ENCODE results near the gene DENND2C.

The DENND2C gene

GRCh38 chr1:114710360-114710759 lies 40.5 kb upstream of the DENND2C start:
- Histone ChIP-seq H3K4me1 (ENCODE audit: insufficient read depth, insufficient read length) (no peaks in the 10 kb centered on the region), H3K27me3 (ENCODE audit: insufficient read depth, insufficient read length) (no peaks in the 10 kb centered on the region), H3K4me3 (ENCODE audit: insufficient read length, low read depth) (no peak overlapping the region), H3K9me3 (ENCODE audit: insufficient read depth, low read length) (no peaks in the 10 kb centered on the region), H3K36me3 (ENCODE audit: insufficient read depth, insufficient read length, low read length) (peaks cover 93% of the 10 kb centered on the region), H3K9ac (ENCODE audit: insufficient read length, low read depth) (no peak overlapping the region)
- DNase-seq (ENCODE audit: low read depth, low spot score) = no peak
- no peak for TF ChIP-seq YY1 (IDR thresholded peaks at IDR 0.05; ENCODE audit: insufficient read depth, insufficient read length)
- no peak for TF ChIP-seq ZNF274 (IDR thresholded peaks at IDR 0.05; ENCODE audit: low read depth, low read length)
- no peak for TF ChIP-seq SUZ12 (IDR thresholded peaks at IDR 0.05; ENCODE audit: extremely low read depth, insufficient read depth, insufficient read length)

- Histone ChIP-seq H3K9me3 (ENCODE audit: insufficient read depth, low read length) (no peaks in the 10 kb centered on the region), H3K27me3 (ENCODE audit: insufficient read depth, insufficient read length) (no peaks in the 10 kb centered on the region), H3K36me3 (ENCODE audit: insufficient read depth, insufficient read length, low read length) (peaks cover 76% of the 10 kb centered on the region), H3K9ac (ENCODE audit: insufficient read length, low read depth) (no peak overlapping the region), H3K4me3 (ENCODE audit: insufficient read length, low read depth) (no peak overlapping the region), H3K4me1 (ENCODE audit: insufficient read depth, insufficient read length) (no peaks in the 10 kb centered on the region)
- DNase-seq (ENCODE audit: low read depth, low spot score) = no peak
- TF ChIP-seq YY1 (IDR thresholded peaks at IDR 0.05; ENCODE audit: insufficient read depth, insufficient read length) (no peak), ZNF274 (IDR thresholded peaks at IDR 0.05; ENCODE audit: low read depth, low read length) (no peak), SUZ12 (IDR thresholded peaks at IDR 0.05; ENCODE audit: extremely low read depth, insufficient read depth, insufficient read length) (no peak)
These were observed 37.8 kb upstream of the DENND2C start for GRCh38 chr1:114707604-114708003.

GRCh38 chr1:114703242-114703641 lies 33.4 kb upstream of the DENND2C start:
- Histone ChIP-seq H3K4me3 (ENCODE audit: insufficient read length, low read depth) (no peak overlapping the region), H3K4me1 (ENCODE audit: insufficient read depth, insufficient read length) (no peaks in the 10 kb centered on the region), H3K36me3 (ENCODE audit: insufficient read depth, insufficient read length, low read length) (peaks cover 37% of the 10 kb centered on the region), H3K27me3 (ENCODE audit: insufficient read depth, insufficient read length) (no peaks in the 10 kb centered on the region), H3K9me3 (ENCODE audit: insufficient read depth, low read length) (no peaks in the 10 kb centered on the region), H3K9ac (ENCODE audit: insufficient read length, low read depth) (no peak overlapping the region)
- TF ChIP-seq SUZ12 (IDR thresholded peaks at IDR 0.05; ENCODE audit: extremely low read depth, insufficient read depth, insufficient read length) (no peak), ZNF274 (IDR thresholded peaks at IDR 0.05; ENCODE audit: low read depth, low read length) (no peak), YY1 (IDR thresholded peaks at IDR 0.05; ENCODE audit: insufficient read depth, insufficient read length) (no peak)
- no peak for DNase-seq (ENCODE audit: low read depth, low spot score)

- H3K9ac ChIP-seq (ENCODE audit: insufficient read length, low read depth) = no peak overlapping the region
- no peak overlapping the region for H3K4me3 ChIP-seq (ENCODE audit: insufficient read length, low read depth)
- H3K27me3 ChIP-seq (ENCODE audit: insufficient read depth, insufficient read length) = no peaks in the 10 kb centered on the region
- no peaks in the 10 kb centered on the region for H3K9me3 ChIP-seq (ENCODE audit: insufficient read depth, low read length)
- no peaks in the 10 kb centered on the region for H3K4me1 ChIP-seq (ENCODE audit: insufficient read depth, insufficient read length)
- no peak for DNase-seq (ENCODE audit: low read depth, low spot score)
- TF ChIP-seq ZNF274 (IDR thresholded peaks at IDR 0.05; ENCODE audit: low read depth, low read length) (no peak), YY1 (IDR thresholded peaks at IDR 0.05; ENCODE audit: insufficient read depth, insufficient read length) (no peak), SUZ12 (IDR thresholded peaks at IDR 0.05; ENCODE audit: extremely low read depth, insufficient read depth, insufficient read length) (no peak)
- H3K36me3 ChIP-seq (ENCODE audit: insufficient read depth, insufficient read length, low read length) = peaks cover 32% of the 10 kb centered on the region
These were observed 32.9 kb upstream of the DENND2C start for GRCh38 chr1:114702737-114703136.

- H3K9me3 ChIP-seq (ENCODE audit: insufficient read depth, low read length) = no peaks in the 10 kb centered on the region
- DNase-seq (ENCODE audit: low read depth, low spot score) = no peak
- no peak for TF ChIP-seq YY1 (IDR thresholded peaks at IDR 0.05; ENCODE audit: insufficient read depth, insufficient read length)
- TF ChIP-seq ZNF274 (IDR thresholded peaks at IDR 0.05; ENCODE audit: low read depth, low read length) = no peak
- no peak overlapping the region for H3K9ac ChIP-seq (ENCODE audit: insufficient read length, low read depth)
- no peaks in the 10 kb centered on the region for H3K4me1 ChIP-seq (ENCODE audit: insufficient read depth, insufficient read length)
- H3K36me3 ChIP-seq (ENCODE audit: insufficient read depth, insufficient read length, low read length) = peaks cover 24% of the 10 kb centered on the region
- no peak overlapping the region for H3K4me3 ChIP-seq (ENCODE audit: insufficient read length, low read depth)
- no peaks in the 10 kb centered on the region for H3K27me3 ChIP-seq (ENCODE audit: insufficient read depth, insufficient read length)
These were observed 32.1 kb upstream of the DENND2C start for GRCh38 chr1:114701931-114702330.

- Histone ChIP-seq H3K36me3 (ENCODE audit: insufficient read depth, insufficient read length, low read length) (peaks cover 7% of the 10 kb centered on the region), H3K9ac (ENCODE audit: insufficient read length, low read depth) (no peak overlapping the region), H3K4me3 (ENCODE audit: insufficient read length, low read depth) (no peak overlapping the region), H3K9me3 (ENCODE audit: insufficient read depth, low read length) (no peaks in the 10 kb centered on the region), H3K27me3 (ENCODE audit: insufficient read depth, insufficient read length) (no peaks in the 10 kb centered on the region), H3K4me1 (ENCODE audit: insufficient read depth, insufficient read length) (no peaks in the 10 kb centered on the region)
- no peak for TF ChIP-seq ZNF274 (IDR thresholded peaks at IDR 0.05; ENCODE audit: low read depth, low read length)
- no peak for TF ChIP-seq SUZ12 (IDR thresholded peaks at IDR 0.05; ENCODE audit: extremely low read depth, insufficient read depth, insufficient read length)
- TF ChIP-seq YY1 (IDR thresholded peaks at IDR 0.05; ENCODE audit: insufficient read depth, insufficient read length) = no peak
- no peak for DNase-seq (ENCODE audit: low read depth, low spot score)
These were observed 30.3 kb upstream of the DENND2C start for GRCh38 chr1:114700036-114700600.

GRCh38 chr1:114696810-114697209 lies 27.0 kb upstream of the DENND2C start:
- TF ChIP-seq SUZ12 (IDR thresholded peaks at IDR 0.05; ENCODE audit: extremely low read depth, insufficient read depth, insufficient read length) (no peak), YY1 (IDR thresholded peaks at IDR 0.05; ENCODE audit: insufficient read depth, insufficient read length) (no peak), ZNF274 (IDR thresholded peaks at IDR 0.05; ENCODE audit: low read depth, low read length) (no peak)
- DNase-seq (ENCODE audit: low read depth, low spot score) = no peak
- no peaks in the 10 kb centered on the region for H3K27me3 ChIP-seq (ENCODE audit: insufficient read depth, insufficient read length)
- H3K9me3 ChIP-seq (ENCODE audit: insufficient read depth, low read length) = no peaks in the 10 kb centered on the region
- no peak overlapping the region for H3K9ac ChIP-seq (ENCODE audit: insufficient read length, low read depth)
- H3K4me3 ChIP-seq (ENCODE audit: insufficient read length, low read depth) = no peak overlapping the region
- no peaks in the 10 kb centered on the region for H3K4me1 ChIP-seq (ENCODE audit: insufficient read depth, insufficient read length)
- no peaks in the 10 kb centered on the region for H3K36me3 ChIP-seq (ENCODE audit: insufficient read depth, insufficient read length, low read length)

All from NT2/D1 (cell line).